ENCODE measurements around the gene NEXN. TPM values are rescaled to one million over a fixed set of nuclear protein-coding genes. Genes with fewer than 3 reads are reported as not detected.

Gene NEXN
- total RNA-seq, 1 experiment from 2014 or later: 0.15 TPM

DNA sequence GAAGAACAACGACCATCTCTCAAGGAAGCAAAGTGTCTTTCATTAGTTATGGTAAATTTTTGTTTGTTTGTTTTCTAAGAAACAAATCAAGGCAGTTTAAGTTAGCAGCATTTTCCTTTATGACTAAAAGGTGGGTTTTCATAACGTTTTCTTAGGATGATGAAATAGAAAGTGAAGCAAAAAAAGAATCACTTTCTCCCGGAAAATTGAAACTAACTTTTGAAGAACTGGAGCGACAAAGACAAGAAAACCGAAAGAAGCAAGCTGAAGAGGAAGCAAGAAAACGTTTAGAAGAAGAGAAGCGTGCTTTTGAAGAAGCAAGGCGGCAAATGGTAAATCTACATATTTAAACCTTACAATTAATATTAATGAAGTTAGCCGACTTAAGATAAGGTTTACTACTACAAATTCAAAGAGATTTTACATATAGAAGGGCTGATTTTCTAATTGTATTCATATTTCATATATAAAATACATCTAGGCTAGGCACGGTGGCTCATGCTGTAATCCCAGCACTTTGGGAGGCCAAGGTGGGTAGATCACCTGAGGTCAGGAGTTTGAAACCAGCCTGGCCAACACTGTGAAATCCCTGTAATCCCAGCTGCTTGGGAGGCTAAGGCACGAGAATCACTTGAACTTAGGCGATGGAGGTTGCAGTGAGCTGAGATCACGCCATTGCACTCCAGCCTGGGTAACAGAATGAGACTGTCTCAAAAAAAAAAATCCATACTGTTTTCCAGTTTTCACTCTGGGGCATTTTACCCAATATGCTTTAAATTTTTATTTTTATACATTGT lies 38.3 kb downstream of the NEXN start (continued):
- TF ChIP-seq YY1 (IDR thresholded peaks at IDR 0.05; ENCODE audit: extremely low read depth, insufficient replicate concordance, low read depth, low read length) (no peak), RAD21 (IDR thresholded peaks at IDR 0.05; ENCODE audit: low read depth) (no peak), FOSL1 (IDR thresholded peaks at IDR 0.05; ENCODE audit: low read depth) (no peak)

DNA sequence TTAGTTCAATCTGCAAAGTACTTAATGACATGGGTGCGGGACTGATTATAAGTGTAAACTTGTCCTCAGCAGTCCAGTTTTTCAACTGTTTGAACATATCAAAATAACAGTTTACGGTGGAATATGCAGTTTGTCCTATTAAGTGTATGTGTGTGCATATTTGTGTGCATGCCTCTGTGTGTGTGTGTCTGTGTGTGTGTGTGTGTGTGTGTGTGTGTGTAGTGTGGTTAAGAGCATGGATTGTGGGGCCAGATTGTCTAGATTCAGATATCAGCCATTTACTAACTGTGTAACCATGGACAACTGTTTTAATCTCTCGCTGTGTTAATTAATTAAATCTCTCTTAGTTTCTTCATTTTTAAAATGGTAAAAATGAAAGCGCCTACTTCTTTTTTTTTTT lies 39.0 kb downstream of the NEXN start:
- DNase-seq (ENCODE audit: low read depth, low spot score): no peak
- Histone ChIP-seq H2AFZ (ENCODE audit: low read depth, low read length, poor library complexity, severe bottlenecking) (no peak overlapping the region), H3K9ac (ENCODE audit: low read length) (no peak overlapping the region), H3K79me2 (ENCODE audit: insufficient read depth, low read length) (no peaks in the 10 kb centered on the region), H3K4me2 (ENCODE audit: low read length) (no peak overlapping the region), H3K27me3 (ENCODE audit: insufficient read depth, low read length) (no peaks in the 10 kb centered on the region), H3K36me3 (ENCODE audit: control insufficient read depth in 1 of 2, insufficient read depth in 2 of 2, low read length in 2 of 2) (no peaks in the 10 kb centered on the region), H3K4me3 (replicated peaks in 1 of 2; ENCODE audit: low read depth in 1 of 2, low read length in 2 of 2) (no peak overlapping the region), H3K4me1 (ENCODE audit: control insufficient read depth in 1 of 2, insufficient read depth in 2 of 2, low read length in 2 of 2) (no peaks in the 10 kb centered on the region), H3K9me3 (ENCODE audit: control insufficient read depth in 1 of 2, insufficient read depth in 1 of 2, low read depth in 1 of 2, low read length in 2 of 2) (no peaks in the 10 kb centered on the region), H4K20me1 (ENCODE audit: insufficient read depth) (no peaks in the 10 kb centered on the region), H3K9me2 (ENCODE audit: insufficient read depth) (no peaks in the 10 kb centered on the region), H3K27ac (ENCODE audit: low read depth, low read length) (no peak overlapping the region)
- POLR2A ChIA-PET: no interaction called here
- ATAC-seq: no peak
- no TSS peak for BruUV-seq (replicated peaks)
- TF ChIP-seq YY1 (IDR thresholded peaks at IDR 0.05; ENCODE audit: extremely low read depth, insufficient replicate concordance, low read depth, low read length): no peak
- TF ChIP-seq TCF7L2 (IDR thresholded peaks at IDR 0.05; ENCODE audit: borderline replicate concordance, extremely low read depth, insufficient read depth, insufficient read length): no peak
- no peak for TF ChIP-seq ZFX (IDR thresholded peaks at IDR 0.05)
- TF ChIP-seq EGR1 (IDR thresholded peaks at IDR 0.05; ENCODE audit: low read depth): no peak
- TF ChIP-seq SIN3A (IDR thresholded peaks at IDR 0.05; ENCODE audit: low read depth): no peak
- no peak for TF ChIP-seq POLR2A (IDR thresholded peaks at IDR 0.05; ENCODE audit: borderline replicate concordance, extremely low read depth, insufficient read depth, insufficient read length)
- no peak for TF ChIP-seq ZNF274 (IDR thresholded peaks at IDR 0.05; ENCODE audit: low read depth, low read length)
- TF ChIP-seq, protein P1, sequence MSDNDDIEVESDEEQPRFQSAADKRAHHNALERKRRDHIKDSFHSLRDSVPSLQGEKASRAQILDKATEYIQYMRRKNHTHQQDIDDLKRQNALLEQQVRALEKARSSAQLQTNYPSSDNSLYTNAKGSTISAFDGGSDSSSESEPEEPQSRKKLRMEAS (IDR thresholded peaks at IDR 0.05): no peak
- TF ChIP-seq CBX3 (IDR thresholded peaks at IDR 0.05; ENCODE audit: low read depth): no peak
- TF ChIP-seq, protein P2, sequence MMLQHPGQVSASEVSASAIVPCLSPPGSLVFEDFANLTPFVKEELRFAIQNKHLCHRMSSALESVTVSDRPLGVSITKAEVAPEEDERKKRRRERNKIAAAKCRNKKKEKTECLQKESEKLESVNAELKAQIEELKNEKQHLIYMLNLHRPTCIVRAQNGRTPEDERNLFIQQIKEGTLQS (IDR thresholded peaks at IDR 0.05): no peak
- RAD21 ChIA-PET (ENCODE audit: low non-redundant PET in 1 of 2, low total read pairs in 2 of 2, uncharacterized antibody in 2 of 2, unreplicated experiment in 2 of 2): no interaction called here
- intact Hi-C loops (cut with micrococcal nuclease): no loop called here
- CTCF ChIA-PET: no interaction called here
